Transverse colon (tissue), 4 donors: Measurements from ENCODE around the gene NPAS1. TPM values are rescaled to one million over a fixed set of nuclear protein-coding genes. Genes with fewer than 3 reads are reported as not detected.

Source experiments
- DNase-seq: peaks from one replicate; pipeline ENCODE4 v3.0.0-alpha.2; 2019
- H3K27ac ChIP-seq, 4 donors: fragments of 200-600 bp; sonication (generic); 2 replicates each; pipeline ENCODE4 v1.5.1; 2016 to 2018; ENCODE audit warnings: inconsistent platforms in 4 of 4
- H3K27me3 ChIP-seq: fragments of 200-600 bp; sonication (generic); 2 replicates; pipeline ENCODE4 v1.5.1; 2017; ENCODE audit warnings: inconsistent platforms
- H3K36me3 ChIP-seq, 4 donors: fragments of 200-600 bp; sonication (generic); 2 replicates each; pipeline ENCODE4 v1.5.1; 2017 to 2019; ENCODE audit warnings: inconsistent platforms in 4 of 4
- H3K4me1 ChIP-seq, 4 donors: fragments of 200-600 bp; sonication (generic); 2 replicates each; pipeline ENCODE4 v1.5.1; 2017 to 2020; ENCODE audit warnings: inconsistent platforms in 4 of 4
- H3K4me3 ChIP-seq, 4 donors: fragments of 200-600 bp; sonication (generic); 1 replicate in 1 of 4; 2 replicates in 3 of 4; pipeline versions ENCODE4 v1.5.1 to v1.6.1; 2017 to 2019; ENCODE audit warnings: inconsistent platforms in 4 of 4
- H3K9me3 ChIP-seq, 2 donors: fragments of 200-600 bp; sonication (generic); 2 replicates each; pipeline ENCODE4 v1.5.1; 2017 to 2019; ENCODE audit warnings: inconsistent platforms in 2 of 2
- EP300 ChIP-seq: sonication (generic); formaldehyde crosslinking; IDR thresholded peaks from one replicate; pipeline ENCODE4 v1.6.1; 2017; ENCODE audit warnings: antibody characterized with exemption, low read depth
- POLR2A ChIP-seq: fragments of 450-650 bp; IDR thresholded peaks from one replicate; pipeline ENCODE4 v1.6.1; 2016; ENCODE audit warnings: antibody characterized with exemption, mild to moderate bottlenecking, moderate library complexity
- POLR2AphosphoS5 ChIP-seq, 3 donors: sonication (generic); formaldehyde crosslinking; IDR thresholded peaks; one replicate each; pipeline ENCODE4 v1.6.1; 2016; ENCODE audit warnings: antibody characterized with exemption in 3 of 3
- whole genome bisulfite sequencing, 2 donors: methylation state at CpG; one replicate each; pipeline ENCODE4 v1.1.5; 2018; ENCODE audit warnings: low coverage in 1 of 2; 5-methylcytosine and 5-hydroxymethylcytosine counted together
- in situ Hi-C, 4 donors: fragments of 200-750 bp; cut with MboI; loops; one replicate each; pipeline versions ENCODE4 v1.15.0 to v1.15.1; 2017; ENCODE audit warnings: low sequenced_read_pairs in 3 of 4, low pct_ligation_motif_present in 1 of 4, low pct_unique_long_range_greater_than_20kb in 1 of 4
- intact Hi-C: fragments of 100-400 bp; cut with DNase I; formaldehyde crosslinking; loops from one replicate; pipeline ENCODE4 v1.15.1; 2023; ENCODE audit warnings: low total_unique reads
- total RNA-seq, 4 donors: library from RNA; depleted of rRNA; stranded (reverse); fragments of >200 nt; gene quantifications; one replicate each; pipeline ENCODE4 v1.1.0, GENCODE V29; 2016
- TF ChIP-seq, protein P1 (sequence below), 5 experiments: fragments of 200-600 bp in 3 of 5; fragments of 450-650 bp in 2 of 5; sonication (generic) in 3 of 5; IDR thresholded peaks; 1 replicate in 2 of 5; 2 replicates in 3 of 5; pipeline ENCODE4 v1.5.1; 2016 to 2017; ENCODE audit warnings: antibody characterized with exemption in 5 of 5, inconsistent platforms in 3 of 5, mild to moderate bottlenecking in 2 of 5, moderate library complexity in 1 of 5

The NPAS1 gene
- total RNA-seq, 4 donors from 2014 or later = 0.55 to 0.79 TPM; not detected in 2

DNA sequence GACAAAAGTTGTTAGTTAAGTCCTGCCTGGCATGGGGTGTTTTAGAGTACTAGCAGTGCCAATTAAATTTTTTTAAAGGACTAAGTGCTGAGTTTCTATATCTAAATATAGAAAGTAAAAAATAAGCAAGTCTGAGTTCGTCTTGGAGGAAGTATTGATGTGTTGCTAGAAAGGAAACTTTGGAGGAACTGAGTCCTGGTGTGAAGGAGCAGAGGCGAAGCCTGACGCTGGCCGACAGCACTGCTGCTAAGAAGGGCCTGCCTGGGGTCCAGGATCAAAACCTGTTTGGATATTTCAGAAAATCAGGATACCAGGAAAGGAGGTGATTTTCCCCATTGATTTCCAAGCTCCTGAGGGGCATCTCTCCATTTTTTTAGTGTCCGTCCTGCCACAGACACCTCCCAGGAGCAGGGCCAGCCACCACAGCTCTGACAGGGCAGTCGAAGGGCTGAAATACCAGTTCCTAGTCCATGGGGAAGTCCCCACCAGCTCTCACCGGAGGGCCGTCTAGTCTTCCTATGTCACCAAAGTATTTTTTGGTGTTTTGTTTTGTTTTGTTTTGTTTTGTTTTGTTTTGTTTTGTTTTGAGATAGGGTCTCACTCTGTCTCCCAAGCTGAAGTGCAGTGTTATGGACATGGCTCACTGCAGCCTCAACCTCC is 38.2 kb upstream of the NPAS1 start:
- no peak overlapping the region for H3K4me3 ChIP-seq
- intact Hi-C loops = no loop called here
- H3K27ac ChIP-seq = peak overlapping the region in 3 of 4 donors; percentile 4 to 39 (median 9)
- TF ChIP-seq, protein P1, sequence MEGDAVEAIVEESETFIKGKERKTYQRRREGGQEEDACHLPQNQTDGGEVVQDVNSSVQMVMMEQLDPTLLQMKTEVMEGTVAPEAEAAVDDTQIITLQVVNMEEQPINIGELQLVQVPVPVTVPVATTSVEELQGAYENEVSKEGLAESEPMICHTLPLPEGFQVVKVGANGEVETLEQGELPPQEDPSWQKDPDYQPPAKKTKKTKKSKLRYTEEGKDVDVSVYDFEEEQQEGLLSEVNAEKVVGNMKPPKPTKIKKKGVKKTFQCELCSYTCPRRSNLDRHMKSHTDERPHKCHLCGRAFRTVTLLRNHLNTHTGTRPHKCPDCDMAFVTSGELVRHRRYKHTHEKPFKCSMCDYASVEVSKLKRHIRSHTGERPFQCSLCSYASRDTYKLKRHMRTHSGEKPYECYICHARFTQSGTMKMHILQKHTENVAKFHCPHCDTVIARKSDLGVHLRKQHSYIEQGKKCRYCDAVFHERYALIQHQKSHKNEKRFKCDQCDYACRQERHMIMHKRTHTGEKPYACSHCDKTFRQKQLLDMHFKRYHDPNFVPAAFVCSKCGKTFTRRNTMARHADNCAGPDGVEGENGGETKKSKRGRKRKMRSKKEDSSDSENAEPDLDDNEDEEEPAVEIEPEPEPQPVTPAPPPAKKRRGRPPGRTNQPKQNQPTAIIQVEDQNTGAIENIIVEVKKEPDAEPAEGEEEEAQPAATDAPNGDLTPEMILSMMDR (IDR thresholded peaks at IDR 0.05) = no peak
- TF ChIP-seq EP300 (no peak), POLR2AphosphoS5 (IDR thresholded peaks at IDR 0.05) (no peak), POLR2A (no peak)
- no peaks in the 10 kb centered on the region for H3K36me3 ChIP-seq
- WGBS, 2 donors = 61 to 79% methylated on average over 4 to 8 of the region's 8 CpGs
- no peaks in the 10 kb centered on the region for H3K9me3 ChIP-seq
- peaks cover 20 to 56% (median 40%) of the 10 kb centered on the region in 4 donors for H3K4me1 ChIP-seq
- in situ Hi-C loops = loop anchor here in 2 of 4 donors (10.0 to 25.0 kb wide), 2 partner anchors 127 to 219 kb away; partner anchors contain the start of gene AP2S1 (in 1 of the 2)
- no peaks in the 10 kb centered on the region for H3K27me3 ChIP-seq
- no peak for DNase-seq

- Histone ChIP-seq H3K27me3 (no peaks in the 10 kb centered on the region), H3K4me3 (no peak overlapping the region), H3K36me3 (peaks cover 0 to under 1% (median 0%) of the 10 kb centered on the region in 4 donors), H3K9me3 (no peaks in the 10 kb centered on the region), H3K27ac (no peak overlapping the region), H3K4me1 (peaks cover 5 to 40% (median 24%) of the 10 kb centered on the region in 4 donors)
- no peak for TF ChIP-seq EP300
- no peak for DNase-seq
- in situ Hi-C loops (loop anchor here in 2 of 4 donors (10.0 to 25.0 kb wide), 2 partner anchors 128 to 221 kb away; partner anchors contain the start of gene AP2S1 (in 1 of the 2)), intact Hi-C loops (no loop called here)
- WGBS, 2 donors = 95 to 100% methylated on average over 4 to 6 of the region's 6 CpGs
Measured at GRCh38 chr19:46983097-46983496, 36.5 kb upstream of the NPAS1 start.

- peaks cover 3 to 37% (median 22%) of the 10 kb centered on the region in 4 donors for H3K4me1 ChIP-seq
- intact Hi-C loops (no loop called here), in situ Hi-C loops (loop anchor here in 2 of 4 donors (10.0 to 25.0 kb wide), 2 partner anchors 130 to 222 kb away; partner anchors contain the start of gene AP2S1 (in 1 of the 2))
- peak overlapping the region in 1 of 4 donors; percentile 0 for H3K27ac ChIP-seq
- H3K4me3 ChIP-seq = no peak overlapping the region
- peaks cover 0 to 6% (median 0%) of the 10 kb centered on the region in 4 donors for H3K36me3 ChIP-seq
- H3K9me3 ChIP-seq = no peaks in the 10 kb centered on the region
- DNase-seq = no peak
- H3K27me3 ChIP-seq = no peaks in the 10 kb centered on the region
- 63 to 68% methylated on average over 6 to 20 of the region's 20 CpGs for WGBS, 2 donors
- TF ChIP-seq, protein P1 (IDR thresholded peaks at IDR 0.05) = no peak
- TF ChIP-seq EP300 (peak; percentile 76), POLR2AphosphoS5 (IDR thresholded peaks at IDR 0.05) (peak; percentile 28 to 74 (median 49))
Measured at GRCh38 chr19:46984077-46985010, 35.3 kb upstream of the NPAS1 start.

DNA sequence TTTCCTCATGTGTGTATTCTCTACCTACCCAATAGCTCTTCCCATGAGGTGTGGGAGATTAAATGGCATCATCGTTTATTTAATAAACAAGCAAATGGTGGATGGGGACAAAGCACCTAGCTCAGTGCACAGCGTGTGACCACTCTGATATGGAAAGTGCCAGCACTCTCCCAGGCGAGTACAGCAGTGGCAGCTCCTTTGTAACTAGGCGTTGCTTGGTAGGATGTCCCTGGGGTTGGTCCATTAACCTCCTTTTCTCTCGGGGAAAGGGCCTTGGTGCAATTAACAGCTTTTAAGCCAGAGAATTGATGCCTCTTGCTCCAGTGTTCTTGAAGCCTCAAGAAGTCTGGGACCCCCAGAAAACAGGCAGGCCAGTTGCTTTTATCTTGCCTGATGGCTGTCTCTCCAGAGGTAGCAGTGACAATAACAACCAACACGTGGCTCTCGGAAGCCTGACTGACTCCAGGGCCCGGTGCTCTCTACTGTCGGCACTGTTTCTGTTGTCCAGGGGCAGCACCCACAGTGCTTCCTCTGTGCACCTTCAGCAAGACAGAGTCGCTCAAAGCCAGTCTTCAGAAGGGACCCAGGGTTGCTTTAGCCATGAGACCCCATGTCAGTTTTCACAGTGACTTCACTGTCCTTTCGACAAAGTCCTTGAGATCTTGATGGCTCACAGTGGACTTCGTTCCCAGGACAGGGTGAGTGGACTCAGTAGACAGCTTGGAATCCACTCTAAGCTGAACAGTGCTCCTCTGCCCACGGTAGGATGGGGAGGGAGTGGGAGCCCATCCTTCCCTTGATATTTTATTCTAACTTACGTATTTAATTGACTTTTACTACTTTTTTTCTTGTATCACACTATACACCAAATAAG is 33.9 kb upstream of the NPAS1 start:
- peaks cover 3 to 36% (median 22%) of the 10 kb centered on the region in 4 donors for H3K4me1 ChIP-seq

More for the DNA sequence above, 33.9 kb upstream of the NPAS1 start:
- intact Hi-C loops (no loop called here), in situ Hi-C loops (loop anchor here in 2 of 4 donors (10.0 to 25.0 kb wide), 2 partner anchors 131 to 223 kb away; partner anchors contain the start of gene AP2S1 (in 1 of the 2))
- TF ChIP-seq POLR2A = no peak
- no peak for TF ChIP-seq POLR2AphosphoS5 (IDR thresholded peaks at IDR 0.05)
- H3K27ac ChIP-seq = no peak overlapping the region
- DNase-seq = no peak
- no peaks in the 10 kb centered on the region for H3K27me3 ChIP-seq
- peaks cover 0 to 6% (median 0%) of the 10 kb centered on the region in 4 donors for H3K36me3 ChIP-seq
- H3K9me3 ChIP-seq = no peaks in the 10 kb centered on the region
- 85 to 89% methylated on average over 4 to 14 of the region's 14 CpGs for WGBS, 2 donors
- H3K4me3 ChIP-seq = no peak overlapping the region
